ENCODE measurements around the gene TMEM204. TPM values are rescaled to one million over a fixed set of nuclear protein-coding genes. Genes with fewer than 3 reads are reported as not detected.

TMEM204 gene
- total RNA-seq, 1 experiment from 2014 or later = not detected

GRCh38 chr16:1580956-1581355, 47.5 kb downstream of the TMEM204 start:
- Histone ChIP-seq H3F3A (ENCODE audit: insufficient read depth, low read depth) (no peaks in the 10 kb centered on the region), H2AFZ (no peak overlapping the region), H3K9me2 (ENCODE audit: insufficient read depth) (no peaks in the 10 kb centered on the region), H3K4me1 (replicated peaks; ENCODE audit: insufficient read depth) (no peaks in the 10 kb centered on the region), H3K4me3 (no peak overlapping the region), H3K79me2 (ENCODE audit: low read depth) (no peaks in the 10 kb centered on the region), H3K4me2 (no peak overlapping the region), H3K27me3 (ENCODE audit: insufficient read depth, low read depth) (no peaks in the 10 kb centered on the region), H4K20me1 (ENCODE audit: insufficient read depth) (no peaks in the 10 kb centered on the region), H3K9me3 (ENCODE audit: insufficient read depth, low read depth) (no peaks in the 10 kb centered on the region), H3K27ac (no peak overlapping the region), H3K36me3 (ENCODE audit: low read depth) (no peaks in the 10 kb centered on the region)
- intact Hi-C loops (cut with micrococcal nuclease; ENCODE audit: unreplicated experiment) = no loop called here
- POLR2A ChIA-PET (ENCODE audit: unreplicated experiment) = no interaction called here
- DNase-seq = no peak
- TF ChIP-seq EZH2 (IDR thresholded peaks at IDR 0.05; ENCODE audit: low read depth) (no peak), CTCF (conservative IDR thresholded peaks at IDR 0.05) (no peak)
- BruUV-seq (replicated peaks) = no TSS peak
- CTCF ChIA-PET = no interaction called here

- CTCF ChIA-PET = no interaction called here
- H3K4me3 ChIP-seq = no peak overlapping the region
- BruUV-seq (replicated peaks) = no TSS peak
- H3K27ac ChIP-seq = no peak overlapping the region
- H3K79me2 ChIP-seq (ENCODE audit: low read depth) = no peaks in the 10 kb centered on the region
- no peaks in the 10 kb centered on the region for H3K9me2 ChIP-seq (ENCODE audit: insufficient read depth)
- no peaks in the 10 kb centered on the region for H3K9me3 ChIP-seq (ENCODE audit: insufficient read depth, low read depth)
- no peaks in the 10 kb centered on the region for H3K4me1 ChIP-seq (replicated peaks; ENCODE audit: insufficient read depth)
- H3K36me3 ChIP-seq (ENCODE audit: low read depth) = no peaks in the 10 kb centered on the region
- H3K4me2 ChIP-seq = no peak overlapping the region
- no peak overlapping the region for H2AFZ ChIP-seq
- no peaks in the 10 kb centered on the region for H4K20me1 ChIP-seq (ENCODE audit: insufficient read depth)
- POLR2A ChIA-PET (ENCODE audit: unreplicated experiment) = no interaction called here
- intact Hi-C loops (cut with micrococcal nuclease; ENCODE audit: unreplicated experiment) = no loop called here
- H3F3A ChIP-seq (ENCODE audit: insufficient read depth, low read depth) = no peaks in the 10 kb centered on the region
- DNase-seq = no peak
- H3K27me3 ChIP-seq (ENCODE audit: insufficient read depth, low read depth) = no peaks in the 10 kb centered on the region
- TF ChIP-seq EZH2 (IDR thresholded peaks at IDR 0.05; ENCODE audit: low read depth) = no peak
- TF ChIP-seq CTCF (conservative IDR thresholded peaks at IDR 0.05) = no peak
These were observed 48.3 kb downstream of the TMEM204 start for GRCh38 chr16:1581804-1582203.

- no peak for DNase-seq
- no peaks in the 10 kb centered on the region for H3F3A ChIP-seq (ENCODE audit: insufficient read depth, low read depth)
- CTCF ChIA-PET = no interaction called here
These were observed 49.7 kb downstream of the TMEM204 start for GRCh38 chr16:1583180-1583579.

More at GRCh38 chr16:1583180-1583579, 49.7 kb downstream of the TMEM204 start:
- Histone ChIP-seq H3K27me3 (ENCODE audit: insufficient read depth, low read depth) (no peaks in the 10 kb centered on the region), H3K79me2 (ENCODE audit: low read depth) (no peaks in the 10 kb centered on the region), H3K4me2 (no peak overlapping the region), H3K9me3 (ENCODE audit: insufficient read depth, low read depth) (no peaks in the 10 kb centered on the region), H2AFZ (no peak overlapping the region), H3K4me3 (no peak overlapping the region), H3K9me2 (ENCODE audit: insufficient read depth) (no peaks in the 10 kb centered on the region), H3K36me3 (ENCODE audit: low read depth) (no peaks in the 10 kb centered on the region), H3K4me1 (replicated peaks; ENCODE audit: insufficient read depth) (no peaks in the 10 kb centered on the region), H3K27ac (no peak overlapping the region), H4K20me1 (ENCODE audit: insufficient read depth) (no peaks in the 10 kb centered on the region)
- BruUV-seq (replicated peaks) = no TSS peak
- intact Hi-C loops (cut with micrococcal nuclease; ENCODE audit: unreplicated experiment) = no loop called here
- POLR2A ChIA-PET (ENCODE audit: unreplicated experiment) = no interaction called here
- no peak for TF ChIP-seq EZH2 (IDR thresholded peaks at IDR 0.05; ENCODE audit: low read depth)
- TF ChIP-seq CTCF (conservative IDR thresholded peaks at IDR 0.05) = no peak

All from PC-9 (cell line).